Measurements from ENCODE around the gene RXRA.

RXRA gene

DNA sequence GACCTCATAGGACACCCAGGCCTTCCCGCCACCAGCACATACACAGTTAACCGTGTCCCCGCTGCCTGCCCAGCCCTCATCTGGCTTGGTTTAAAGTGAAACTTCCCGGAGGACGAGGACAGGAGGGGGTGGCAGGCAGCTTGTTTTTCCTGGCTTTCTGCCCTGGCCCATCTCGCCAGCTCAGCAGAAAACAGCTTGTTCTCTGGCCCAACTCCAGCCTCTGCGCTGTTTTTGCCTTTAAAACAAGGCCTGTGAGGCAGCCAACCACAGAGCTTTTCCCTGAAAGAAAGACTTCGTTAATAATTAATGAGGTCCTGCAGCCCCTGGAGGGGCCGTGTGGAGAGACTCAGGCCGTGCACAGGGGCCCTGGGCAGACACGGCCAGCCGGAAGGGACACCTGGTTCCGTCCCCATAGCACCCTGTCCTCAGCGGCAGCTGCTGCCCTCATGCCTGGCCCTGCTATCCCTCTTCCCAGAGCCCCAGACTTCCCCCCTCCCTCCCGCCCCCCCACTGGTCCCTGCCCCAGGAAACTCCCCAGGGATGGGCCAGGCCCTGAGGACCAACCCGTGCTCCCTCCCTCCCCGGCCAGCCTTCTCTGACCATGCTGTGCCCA, 108.7 kb downstream of the RXRA start:
- peak; percentile 95 for DNase-seq (ENCODE audit: low spot score)

GRCh38 chr9:134435550-134436378, 109.5 kb downstream of the RXRA start:
- no peak for DNase-seq (ENCODE audit: low spot score)

DNA sequence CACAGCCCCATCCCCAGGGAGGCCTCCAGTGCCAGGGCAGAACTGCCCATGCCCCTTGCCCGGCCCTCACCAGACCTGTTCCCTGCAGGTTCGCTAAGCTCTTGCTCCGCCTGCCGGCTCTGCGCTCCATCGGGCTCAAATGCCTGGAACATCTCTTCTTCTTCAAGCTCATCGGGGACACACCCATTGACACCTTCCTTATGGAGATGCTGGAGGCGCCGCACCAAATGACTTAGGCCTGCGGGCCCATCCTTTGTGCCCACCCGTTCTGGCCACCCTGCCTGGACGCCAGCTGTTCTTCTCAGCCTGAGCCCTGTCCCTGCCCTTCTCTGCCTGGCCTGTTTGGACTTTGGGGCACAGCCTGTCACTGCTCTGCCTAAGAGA, 110.1 kb downstream of the RXRA start:
- no peak for DNase-seq (ENCODE audit: low spot score)

- DNase-seq (ENCODE audit: low spot score) = no peak
Measured at GRCh38 chr9:134436911-134437310, 110.7 kb downstream of the RXRA start.

DNA sequence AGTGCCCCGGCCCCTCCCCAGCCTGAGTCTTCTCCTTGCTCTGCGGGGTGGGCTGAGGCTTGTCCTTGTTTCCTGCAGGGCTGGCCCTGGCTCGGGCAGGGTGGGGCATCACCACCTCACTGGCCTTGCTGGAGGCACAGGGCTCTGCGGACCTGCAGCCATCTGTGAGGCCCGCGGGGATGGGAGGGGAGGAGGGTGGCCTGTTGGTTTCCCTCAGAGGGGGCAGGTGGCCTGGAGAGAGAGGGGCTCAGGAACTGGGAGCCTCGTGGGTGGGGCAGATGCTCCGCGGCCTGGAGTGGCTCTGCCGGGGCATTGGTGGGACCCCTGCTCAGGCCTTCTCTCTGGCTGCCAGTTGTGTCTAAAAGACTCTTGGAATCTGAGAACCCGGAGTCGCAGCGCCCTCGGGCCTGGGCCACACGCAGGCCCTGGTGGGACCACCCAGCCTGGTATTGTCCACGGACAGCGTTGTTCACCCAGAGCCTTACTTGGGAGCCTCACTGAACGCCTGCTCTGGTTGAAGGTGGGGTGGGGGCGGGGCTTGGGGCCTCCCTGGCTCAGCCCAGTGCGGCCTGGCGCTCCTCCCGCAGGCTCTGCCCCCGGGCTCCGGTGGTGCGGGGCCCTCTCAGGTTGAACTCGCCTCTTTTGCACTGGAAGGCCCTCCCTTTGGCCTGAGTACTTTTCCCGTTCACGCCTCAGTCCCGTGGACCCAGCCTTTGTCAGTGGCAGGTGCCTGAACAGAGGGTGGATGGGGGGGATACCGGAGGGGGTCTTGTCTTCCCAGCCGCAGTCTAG, 111.3 kb downstream of the RXRA start:
- DNase-seq (ENCODE audit: low spot score) = no peak

DNA sequence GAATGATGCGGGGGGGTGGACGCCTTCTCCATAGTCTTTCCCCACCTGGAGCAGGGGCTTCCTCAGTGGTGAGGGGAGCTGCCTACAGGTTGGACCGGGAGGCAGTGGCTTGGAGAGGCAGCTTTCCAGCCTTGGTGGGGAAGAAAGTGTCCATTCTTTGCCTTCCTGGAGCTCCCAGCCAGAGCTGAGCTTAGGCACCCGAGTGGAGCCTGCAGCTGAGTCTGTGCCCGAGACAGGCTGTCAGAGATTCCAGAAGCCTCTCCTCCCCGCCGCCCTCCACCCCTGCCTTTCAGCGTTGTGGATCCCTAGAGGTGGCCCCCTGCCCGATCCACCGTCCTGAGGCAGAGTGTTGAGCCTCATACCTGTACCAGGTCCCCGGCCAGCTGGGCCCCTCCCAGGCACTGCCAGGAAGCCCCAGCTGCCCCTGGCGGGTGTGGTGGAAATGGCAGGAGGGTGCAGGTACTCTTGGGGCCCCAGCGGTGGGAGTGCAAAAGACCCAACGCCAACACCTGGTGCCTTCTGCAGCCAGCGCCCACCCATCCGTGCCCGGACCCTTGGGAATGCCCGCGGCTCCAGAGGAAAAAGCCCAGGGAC, 112.0 kb downstream of the RXRA start:
- no peak for DNase-seq (ENCODE audit: low spot score)

DNA sequence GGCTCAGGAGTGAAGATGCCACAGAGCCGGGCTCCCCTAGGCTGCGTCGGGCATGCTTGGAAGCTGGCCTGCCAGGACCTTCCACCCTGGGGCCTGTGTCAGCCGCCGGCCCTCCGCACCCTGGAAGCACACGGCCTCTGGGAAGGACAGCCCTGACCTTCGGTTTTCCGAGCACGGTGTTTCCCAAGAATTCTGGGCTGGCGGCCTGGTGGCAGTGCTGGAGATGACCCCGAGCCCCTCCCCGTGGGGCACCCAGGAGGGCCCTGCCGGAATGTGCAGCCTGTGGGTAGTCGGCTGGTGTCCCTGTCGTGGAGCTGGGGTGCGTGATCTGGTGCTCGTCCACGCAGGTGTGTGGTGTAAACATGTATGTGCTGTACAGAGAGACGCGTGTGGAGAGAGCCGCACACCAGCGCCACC, 113.1 kb downstream of the RXRA start:
- no peak for DNase-seq (ENCODE audit: low spot score)

DNA sequence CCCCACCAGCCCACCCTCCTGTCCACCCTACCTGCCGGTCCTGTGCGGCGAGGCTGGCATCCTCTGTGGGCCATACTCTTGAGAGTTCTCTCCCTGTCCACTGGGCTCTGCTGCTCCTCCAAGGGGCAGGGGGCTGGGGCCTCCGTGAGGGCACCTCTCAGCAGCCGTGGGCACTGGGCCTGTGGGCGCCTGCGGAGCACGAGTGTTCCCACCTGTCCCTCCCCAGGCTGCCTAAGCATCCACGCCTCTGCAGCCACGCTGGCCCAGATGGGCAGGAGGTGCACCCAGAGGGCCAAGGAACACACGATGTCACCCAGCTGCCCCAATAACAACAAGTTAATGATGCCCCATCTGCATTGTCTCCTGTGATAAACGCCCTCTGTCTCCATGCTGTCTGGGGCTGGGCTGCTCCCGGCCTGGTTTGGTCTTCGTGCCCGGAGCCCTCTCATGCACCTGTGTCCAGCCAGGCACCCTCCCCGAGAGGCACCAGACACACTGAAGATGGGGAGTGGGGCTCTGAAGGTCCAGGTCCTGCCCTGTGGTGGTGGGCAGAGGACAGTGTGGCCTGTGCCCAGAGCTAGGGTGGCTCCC, 114.5 kb downstream of the RXRA start:
- DNase-seq (ENCODE audit: low spot score) = no peak

GRCh38 chr9:134441227-134442084, 115.2 kb downstream of the RXRA start:
- DNase-seq (ENCODE audit: low spot score) = no peak

DNA sequence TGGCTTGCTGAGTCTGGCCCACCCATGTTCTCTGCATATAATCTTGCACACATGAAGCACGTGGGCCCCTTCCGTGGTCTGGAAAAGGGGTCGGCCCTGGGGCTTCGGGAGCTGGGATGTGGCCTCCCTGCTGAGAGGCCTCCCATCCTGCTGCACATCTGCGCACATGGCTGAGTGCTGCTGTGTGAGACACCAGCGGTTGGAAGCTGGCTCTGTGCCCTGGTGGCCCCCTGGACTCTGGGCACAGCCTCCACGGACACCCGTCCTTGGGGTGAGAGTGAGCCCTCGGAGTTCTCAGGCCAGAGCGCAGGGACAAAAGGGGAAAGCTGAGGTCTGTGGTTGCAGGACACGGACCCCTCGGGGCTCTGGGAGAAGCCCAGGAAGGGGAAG, 115.8 kb downstream of the RXRA start:
- DNase-seq (ENCODE audit: low spot score) = no peak

- no peak for DNase-seq (ENCODE audit: low spot score)
Measured at GRCh38 chr9:134442486-134443173, 116.4 kb downstream of the RXRA start.

- DNase-seq (ENCODE audit: low spot score) = peak; percentile 85
Measured at GRCh38 chr9:134443174-134444037, 117.2 kb downstream of the RXRA start.

GRCh38 chr9:134444038-134444315, 117.7 kb downstream of the RXRA start:
- no peak for DNase-seq (ENCODE audit: low spot score)

DNA sequence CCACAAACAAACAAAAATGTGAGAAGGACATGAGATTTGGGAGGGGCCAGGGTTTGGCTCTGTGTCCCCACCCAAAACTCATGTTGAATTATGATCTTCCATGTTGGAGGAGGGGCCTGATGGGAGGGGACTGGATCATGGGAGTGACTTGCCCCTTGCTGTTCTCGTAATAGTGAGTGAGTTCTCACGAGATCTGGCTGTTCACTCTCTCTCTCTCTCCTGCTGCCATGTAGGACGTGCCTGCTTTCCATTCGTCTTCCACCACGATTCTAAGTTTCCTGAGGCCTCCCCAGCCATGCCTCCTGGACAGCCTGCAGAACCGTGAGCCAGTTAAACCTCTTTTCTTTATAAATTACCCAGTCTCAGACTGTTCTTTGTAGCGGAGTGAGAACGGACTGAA, 118.7 kb downstream of the RXRA start:
- DNase-seq (ENCODE audit: low spot score) = no peak

- peak; percentile 94 for DNase-seq (ENCODE audit: low spot score)
Measured at GRCh38 chr9:134449180-134449916, 123.1 kb downstream of the RXRA start.

GRCh38 chr9:134451700-134452458, 125.6 kb downstream of the RXRA start:
- no peak for DNase-seq (ENCODE audit: low spot score)

- DNase-seq (ENCODE audit: low spot score) = no peak
Measured at GRCh38 chr9:134452728-134453127, 126.5 kb downstream of the RXRA start.

GRCh38 chr9:134453776-134454475, 127.7 kb downstream of the RXRA start:
- no peak for DNase-seq (ENCODE audit: low spot score)
